ENCODE measurements around the gene C1orf53. TPM values are rescaled to one million over a fixed set of nuclear protein-coding genes. Genes with fewer than 3 reads are reported as not detected.

The C1orf53 gene
- polyA plus RNA-seq, 3 donors = 1.5 to 8.3 (median 5.6) TPM

DNA sequence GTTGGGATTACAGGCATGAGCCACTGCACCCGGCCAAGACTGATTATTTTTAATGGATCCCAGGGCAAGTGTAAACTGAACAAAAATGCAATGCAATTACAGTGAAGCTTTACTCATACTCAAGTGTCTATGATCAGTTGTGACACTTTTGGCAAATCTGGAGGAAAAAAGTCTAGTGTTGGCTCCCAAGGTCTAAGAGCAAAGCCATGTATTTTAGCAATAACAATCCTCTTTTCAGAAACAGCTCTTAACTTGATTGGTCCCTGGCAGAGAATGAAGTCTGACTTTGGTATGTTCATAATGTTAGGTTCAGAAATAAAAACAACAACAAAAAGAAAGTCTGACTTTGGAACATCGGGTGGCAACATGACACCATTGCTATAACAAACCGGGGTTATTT is 40.2 kb upstream of the C1orf53 start:
- Histone ChIP-seq H3K9me3 (replicated peaks in 1 of 2; ENCODE audit: control insufficient read depth in 1 of 2, insufficient read depth in 1 of 2, low read length in 2 of 2) (no peaks in the 10 kb centered on the region), H3K79me2 (ENCODE audit: insufficient read depth, low read length) (no peaks in the 10 kb centered on the region), H3K27me3 (ENCODE audit: control insufficient read depth in 2 of 2, insufficient read depth in 2 of 2, low read length in 2 of 2) (no peaks in the 10 kb centered on the region), H4K20me1 (ENCODE audit: insufficient read depth, low read length) (no peaks in the 10 kb centered on the region), H3K36me3 (replicated peaks in 1 of 2; ENCODE audit: control insufficient read depth in 1 of 2, insufficient read depth in 2 of 2, low read length in 2 of 2) (no peaks in the 10 kb centered on the region), H3K4me3 (replicated peaks in 1 of 3; ENCODE audit: low read depth in 2 of 3, low read length in 3 of 3) (no peak overlapping the region), H3K27ac (ENCODE audit: low read depth in 1 of 2, low read length in 2 of 2) (no peak overlapping the region), H3K4me2 (replicated peaks; ENCODE audit: extremely low read depth, low read length, poor library complexity, severe bottlenecking) (no peak overlapping the region), H2AFZ (ENCODE audit: insufficient read depth, low read depth, low read length, poor library complexity, severe bottlenecking) (no peak overlapping the region), H3K9ac (ENCODE audit: insufficient read depth, low read length, poor library complexity, severe bottlenecking) (no peak overlapping the region), H3K4me1 (ENCODE audit: control insufficient read depth in 1 of 2, insufficient read depth in 2 of 2, low read length in 2 of 2) (no peaks in the 10 kb centered on the region)
- H3K4me3 Mint-ChIP-seq = no peak overlapping the region
- intact Hi-C loops (cut with micrococcal nuclease) = no loop called here
- H3K27ac Mint-ChIP-seq = no peak overlapping the region
- no peaks in the 10 kb centered on the region for H3K4me1 Mint-ChIP-seq
- no peaks in the 10 kb centered on the region for H3K9me3 Mint-ChIP-seq
- no CpG with 5 or more reads among the region's 3 CpGs for WGBS (ENCODE audit: insufficient coverage)
- no peaks in the 10 kb centered on the region for H3K36me3 Mint-ChIP-seq
- no peak for DNase-seq
- H3K27me3 Mint-ChIP-seq (ENCODE audit: low read depth in 3 of 3) = peaks cover 0 to 1% (median 0%) of the 10 kb centered on the region in 3 donors
- TF ChIP-seq, protein P1, sequence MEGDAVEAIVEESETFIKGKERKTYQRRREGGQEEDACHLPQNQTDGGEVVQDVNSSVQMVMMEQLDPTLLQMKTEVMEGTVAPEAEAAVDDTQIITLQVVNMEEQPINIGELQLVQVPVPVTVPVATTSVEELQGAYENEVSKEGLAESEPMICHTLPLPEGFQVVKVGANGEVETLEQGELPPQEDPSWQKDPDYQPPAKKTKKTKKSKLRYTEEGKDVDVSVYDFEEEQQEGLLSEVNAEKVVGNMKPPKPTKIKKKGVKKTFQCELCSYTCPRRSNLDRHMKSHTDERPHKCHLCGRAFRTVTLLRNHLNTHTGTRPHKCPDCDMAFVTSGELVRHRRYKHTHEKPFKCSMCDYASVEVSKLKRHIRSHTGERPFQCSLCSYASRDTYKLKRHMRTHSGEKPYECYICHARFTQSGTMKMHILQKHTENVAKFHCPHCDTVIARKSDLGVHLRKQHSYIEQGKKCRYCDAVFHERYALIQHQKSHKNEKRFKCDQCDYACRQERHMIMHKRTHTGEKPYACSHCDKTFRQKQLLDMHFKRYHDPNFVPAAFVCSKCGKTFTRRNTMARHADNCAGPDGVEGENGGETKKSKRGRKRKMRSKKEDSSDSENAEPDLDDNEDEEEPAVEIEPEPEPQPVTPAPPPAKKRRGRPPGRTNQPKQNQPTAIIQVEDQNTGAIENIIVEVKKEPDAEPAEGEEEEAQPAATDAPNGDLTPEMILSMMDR (IDR thresholded peaks at IDR 0.05) = no peak

DNA sequence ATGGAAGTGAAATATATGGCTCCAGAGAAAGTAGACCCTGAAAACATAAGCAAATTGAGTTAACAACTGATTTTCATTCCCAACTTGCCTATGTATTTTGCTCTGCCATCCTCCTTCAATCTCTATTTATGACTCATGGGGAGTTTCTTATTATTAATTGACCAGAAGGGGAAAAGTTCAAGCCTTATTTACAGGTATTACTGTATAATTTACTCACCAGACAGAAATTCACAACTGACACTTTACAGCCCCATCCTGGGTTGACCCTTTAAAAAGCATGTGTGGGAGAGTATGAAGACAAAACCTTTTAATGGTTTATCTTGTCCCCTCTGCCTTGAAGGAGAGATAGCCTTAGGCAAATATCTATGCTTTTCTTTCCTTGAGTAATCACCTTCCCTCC is 39.8 kb upstream of the C1orf53 start:
- TF ChIP-seq, protein P1 (IDR thresholded peaks at IDR 0.05) = no peak
- H3K27me3 Mint-ChIP-seq (ENCODE audit: low read depth in 3 of 3) = peaks cover 0 to 1% (median 0%) of the 10 kb centered on the region in 3 donors

More for the DNA sequence above, 39.8 kb upstream of the C1orf53 start:
- no peak for DNase-seq
- Mint-ChIP-seq H3K9me3 (no peaks in the 10 kb centered on the region), H3K27ac (no peak overlapping the region), H3K36me3 (no peaks in the 10 kb centered on the region), H3K4me1 (no peaks in the 10 kb centered on the region), H3K4me3 (no peak overlapping the region)
- H4K20me1 ChIP-seq (ENCODE audit: insufficient read depth, low read length) = no peaks in the 10 kb centered on the region
- H3K27me3 ChIP-seq (ENCODE audit: control insufficient read depth in 2 of 2, insufficient read depth in 2 of 2, low read length in 2 of 2) = no peaks in the 10 kb centered on the region
- H3K79me2 ChIP-seq (ENCODE audit: insufficient read depth, low read length) = no peaks in the 10 kb centered on the region
- H3K36me3 ChIP-seq (replicated peaks in 1 of 2; ENCODE audit: control insufficient read depth in 1 of 2, insufficient read depth in 2 of 2, low read length in 2 of 2) = no peaks in the 10 kb centered on the region
- no peak overlapping the region for H3K4me2 ChIP-seq (replicated peaks; ENCODE audit: extremely low read depth, low read length, poor library complexity, severe bottlenecking)
- H3K4me1 ChIP-seq (ENCODE audit: control insufficient read depth in 1 of 2, insufficient read depth in 2 of 2, low read length in 2 of 2) = no peaks in the 10 kb centered on the region
- H3K27ac ChIP-seq (ENCODE audit: low read depth in 1 of 2, low read length in 2 of 2) = no peak overlapping the region
- intact Hi-C loops (cut with micrococcal nuclease) = no loop called here
- no peak overlapping the region for H2AFZ ChIP-seq (ENCODE audit: insufficient read depth, low read depth, low read length, poor library complexity, severe bottlenecking)
- no peak overlapping the region for H3K9ac ChIP-seq (ENCODE audit: insufficient read depth, low read length, poor library complexity, severe bottlenecking)
- H3K9me3 ChIP-seq (replicated peaks in 1 of 2; ENCODE audit: control insufficient read depth in 1 of 2, insufficient read depth in 1 of 2, low read length in 2 of 2) = no peaks in the 10 kb centered on the region
- no peak overlapping the region for H3K4me3 ChIP-seq (replicated peaks in 1 of 3; ENCODE audit: low read depth in 2 of 3, low read length in 3 of 3)

Measured in CD14-positive monocyte (primary cell).